IPS-20b (cell line): Measurements from ENCODE around the gene GCN1.

Experiments
- H3K27ac ChIP-seq: one replicate; pipeline ENCODE4 v1.5.1; 2013; ENCODE audit warnings: low read length
- H3K27me3 ChIP-seq: 2 replicates; pipeline ENCODE4 v1.6.1; 2013; ENCODE audit warnings: mild to moderate bottlenecking, low read length, inconsistent platforms; ENCODE audit not compliant: insufficient read depth
- H3K36me3 ChIP-seq: 2 replicates; pipeline ENCODE4 v1.6.1; 2013; ENCODE audit warnings: low read depth, mild to moderate bottlenecking, inconsistent platforms, low read length, moderate library complexity; ENCODE audit not compliant: insufficient read depth
- H3K4me1 ChIP-seq: 2 replicates; pipeline ENCODE4 v1.6.1; 2013; ENCODE audit warnings: mild to moderate bottlenecking, control low read depth, inconsistent platforms, low read length, moderate library complexity; ENCODE audit not compliant: insufficient read depth
- H3K4me3 ChIP-seq: 2 replicates; pipeline ENCODE4 v1.5.1; 2013; ENCODE audit warnings: mild to moderate bottlenecking, low read length, inconsistent platforms
- H3K9ac ChIP-seq: 2 replicates; pipeline ENCODE4 v1.6.1; 2013; ENCODE audit warnings: low read depth, mild to moderate bottlenecking, inconsistent platforms, low read length, moderate library complexity
- H3K9me3 ChIP-seq: 2 replicates; pipeline ENCODE4 v1.6.1; 2013; ENCODE audit warnings: mild to moderate bottlenecking, low read depth, low read length, inconsistent platforms; ENCODE audit not compliant: insufficient read depth

GCN1 gene

GRCh38 chr12:120148011-120148410, 46.5 kb downstream of the GCN1 start:
- Histone ChIP-seq H3K4me1 (no peaks in the 10 kb centered on the region), H3K9me3 (no peaks in the 10 kb centered on the region), H3K27ac (no peak overlapping the region), H3K4me3 (no peak overlapping the region), H3K27me3 (no peaks in the 10 kb centered on the region), H3K9ac (no peak overlapping the region), H3K36me3 (peaks cover 94% of the 10 kb centered on the region)

GRCh38 chr12:120145164-120145563, 49.4 kb downstream of the GCN1 start:
- Histone ChIP-seq H3K4me1 (no peaks in the 10 kb centered on the region), H3K36me3 (peaks cover 97% of the 10 kb centered on the region), H3K9me3 (no peaks in the 10 kb centered on the region), H3K27me3 (no peaks in the 10 kb centered on the region), H3K27ac (no peak overlapping the region), H3K9ac (no peak overlapping the region), H3K4me3 (no peak overlapping the region)

GRCh38 chr12:120144215-120144614, 50.3 kb downstream of the GCN1 start:
- no peak overlapping the region for H3K9ac ChIP-seq
- no peaks in the 10 kb centered on the region for H3K9me3 ChIP-seq
- H3K27ac ChIP-seq = no peak overlapping the region
- H3K4me3 ChIP-seq = no peak overlapping the region
- H3K27me3 ChIP-seq = no peaks in the 10 kb centered on the region
- no peaks in the 10 kb centered on the region for H3K4me1 ChIP-seq
- H3K36me3 ChIP-seq = peaks cover 97% of the 10 kb centered on the region

GRCh38 chr12:120142231-120142877, 52.2 kb downstream of the GCN1 start:
- Histone ChIP-seq H3K36me3 (peaks cover 96% of the 10 kb centered on the region), H3K27ac (no peak overlapping the region), H3K27me3 (no peaks in the 10 kb centered on the region)

GRCh38 chr12:120141336-120141735, 53.2 kb downstream of the GCN1 start:
- Histone ChIP-seq H3K36me3 (peaks cover 96% of the 10 kb centered on the region), H3K9ac (no peak overlapping the region), H3K9me3 (no peaks in the 10 kb centered on the region), H3K4me1 (no peaks in the 10 kb centered on the region), H3K27me3 (no peaks in the 10 kb centered on the region), H3K27ac (no peak overlapping the region), H3K4me3 (no peak overlapping the region)

More at GRCh38 chr12:120142231-120142877, 52.2 kb downstream of the GCN1 start:
- Histone ChIP-seq H3K4me1 (no peaks in the 10 kb centered on the region), H3K9ac (no peak overlapping the region), H3K4me3 (no peak overlapping the region), H3K9me3 (no peaks in the 10 kb centered on the region)

GRCh38 chr12:120140603-120141002, 53.9 kb downstream of the GCN1 start:
- no peaks in the 10 kb centered on the region for H3K4me1 ChIP-seq
- H3K27ac ChIP-seq = no peak overlapping the region
- H3K27me3 ChIP-seq = no peaks in the 10 kb centered on the region
- H3K9ac ChIP-seq = no peak overlapping the region
- H3K9me3 ChIP-seq = no peaks in the 10 kb centered on the region
- H3K4me3 ChIP-seq = no peak overlapping the region
- peaks cover 97% of the 10 kb centered on the region for H3K36me3 ChIP-seq

- Histone ChIP-seq H3K27me3 (no peaks in the 10 kb centered on the region), H3K4me3 (no peak overlapping the region), H3K4me1 (no peaks in the 10 kb centered on the region), H3K9me3 (no peaks in the 10 kb centered on the region), H3K27ac (no peak overlapping the region), H3K36me3 (peaks cover 97% of the 10 kb centered on the region), H3K9ac (no peak overlapping the region)
These were observed 54.6 kb downstream of the GCN1 start for GRCh38 chr12:120139958-120140357.

GRCh38 chr12:120138366-120138765, 56.1 kb downstream of the GCN1 start:
- H3K4me3 ChIP-seq = no peak overlapping the region
- no peaks in the 10 kb centered on the region for H3K27me3 ChIP-seq
- no peaks in the 10 kb centered on the region for H3K9me3 ChIP-seq
- peaks cover 97% of the 10 kb centered on the region for H3K36me3 ChIP-seq
- H3K27ac ChIP-seq = no peak overlapping the region
- no peak overlapping the region for H3K9ac ChIP-seq
- H3K4me1 ChIP-seq = no peaks in the 10 kb centered on the region

GRCh38 chr12:120137833-120138232, 56.7 kb downstream of the GCN1 start:
- Histone ChIP-seq H3K27ac (no peak overlapping the region), H3K9ac (no peak overlapping the region), H3K4me3 (no peak overlapping the region), H3K9me3 (no peaks in the 10 kb centered on the region), H3K4me1 (no peaks in the 10 kb centered on the region), H3K27me3 (no peaks in the 10 kb centered on the region), H3K36me3 (peaks cover 97% of the 10 kb centered on the region)

GRCh38 chr12:120136093-120136770, 58.3 kb downstream of the GCN1 start:
- H3K36me3 ChIP-seq = peaks cover 99% of the 10 kb centered on the region
- H3K9me3 ChIP-seq = no peaks in the 10 kb centered on the region
- H3K27me3 ChIP-seq = no peaks in the 10 kb centered on the region
- H3K4me3 ChIP-seq = no peak overlapping the region
- H3K27ac ChIP-seq = no peak overlapping the region
- H3K9ac ChIP-seq = no peak overlapping the region
- H3K4me1 ChIP-seq = no peaks in the 10 kb centered on the region

- Histone ChIP-seq H3K9me3 (no peaks in the 10 kb centered on the region), H3K4me3 (no peak overlapping the region), H3K27me3 (no peaks in the 10 kb centered on the region), H3K4me1 (no peaks in the 10 kb centered on the region), H3K9ac (no peak overlapping the region), H3K27ac (no peak overlapping the region), H3K36me3 (peaks cover 99% of the 10 kb centered on the region)
These were observed 60.1 kb downstream of the GCN1 start for GRCh38 chr12:120134307-120134980.

GRCh38 chr12:120132863-120133385, 61.6 kb downstream of the GCN1 start:
- Histone ChIP-seq H3K4me3 (no peak overlapping the region), H3K27ac (no peak overlapping the region), H3K9me3 (no peaks in the 10 kb centered on the region), H3K4me1 (no peaks in the 10 kb centered on the region), H3K9ac (no peak overlapping the region), H3K36me3 (peaks cover 100% of the 10 kb centered on the region), H3K27me3 (no peaks in the 10 kb centered on the region)
